GM10248 (cell line): ENCODE measurements around the gene PUS7.

Experiments used
- CTCF ChIA-PET: fragments of 300-600 bp; sonication (Branson Sonifier 250); formaldehyde crosslinking; extraction: SDS; loops from one replicate; lab custom pipeline; 2021; ENCODE audit warnings: antibody characterized with exemption; lab: Yijun Ruan, JAX
- POLR2A ChIA-PET: fragments of 350-650 bp; sonication (Branson Sonifier 250); formaldehyde crosslinking; extraction: SDS; loops from one replicate; lab custom pipeline; 2020; ENCODE audit warnings: antibody characterized with exemption; lab: Yijun Ruan, JAX
- DNase-seq: peaks from one replicate; pipeline ENCODE4 v3.0.0; 2012; ENCODE audit errors: extremely low spot score
- CTCF ChIP-seq: IDR thresholded peaks from 2 replicates; pipeline ENCODE4 v1.5.1; 2012; ENCODE audit warnings: mild to moderate bottlenecking, low read depth; ENCODE audit errors: extremely low read depth, missing control alignments, control extremely low read depth

PUS7 gene

GRCh38 chr7:105480931-105481330 lies 41.1 kb downstream of the PUS7 start:
- TF ChIP-seq CTCF: no peak
- CTCF ChIA-PET: interaction anchor here (1.6 kb wide), 1 partner anchor 13 kb away, joined by 5 read pairs; no protein-coding TSS in a partner anchor
- DNase-seq: no peak
- POLR2A ChIA-PET: no interaction called here

DNA sequence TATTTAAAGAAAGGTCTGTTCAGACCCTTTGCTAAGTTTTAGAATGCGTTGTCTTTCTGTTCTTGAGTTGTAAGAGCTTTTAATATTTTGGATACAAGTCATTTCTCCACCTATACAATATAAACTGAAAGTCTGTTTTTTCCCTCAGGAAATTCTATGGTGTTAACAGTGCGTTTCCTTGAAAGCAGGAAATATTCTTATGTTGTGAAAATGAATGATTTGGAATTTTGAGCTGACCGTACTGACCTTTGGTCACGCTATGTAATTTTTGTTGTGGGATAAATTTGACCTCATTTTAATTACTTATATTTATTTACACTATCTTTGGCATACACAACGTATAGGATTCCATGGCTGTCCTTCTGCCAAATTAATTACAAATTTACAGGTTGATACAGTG lies 43.5 kb downstream of the PUS7 start:
- no peak for TF ChIP-seq CTCF
- no peak for DNase-seq
- ChIA-PET CTCF (interaction anchor here (1.0 to 1.7 kb wide), 2 partner anchors 18 to 79 kb away, joined by 3 to 6 read pairs; no protein-coding TSS in a partner anchor), POLR2A (no interaction called here)

- POLR2A ChIA-PET: no interaction called here
- DNase-seq: no peak
- CTCF ChIA-PET: interaction anchor here (1.7 kb wide), 1 partner anchor 17 kb away, joined by 6 read pairs; no protein-coding TSS in a partner anchor
- no peak for TF ChIP-seq CTCF
Observed at GRCh38 chr7:105477908-105478307, 44.2 kb downstream of the PUS7 start.

DNA sequence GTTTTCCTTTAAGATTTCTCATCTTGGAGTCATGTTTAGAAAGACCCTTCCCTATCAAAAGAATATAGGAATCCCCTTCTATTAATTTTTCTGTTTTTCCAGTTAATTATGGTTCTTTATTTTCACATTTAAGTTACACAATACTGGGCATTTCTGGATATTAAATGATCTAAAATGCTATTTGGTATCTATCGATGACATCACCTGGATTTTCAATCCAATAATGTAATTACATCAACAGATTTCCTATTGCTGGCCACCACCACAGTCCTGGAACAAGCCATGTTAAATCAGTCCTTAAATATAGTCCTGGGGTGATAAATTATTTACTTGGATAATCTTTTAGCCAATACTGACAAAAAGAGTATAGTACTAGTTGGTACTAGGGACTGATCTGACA lies 48.0 kb downstream of the PUS7 start:
- ChIA-PET POLR2A (no interaction called here), CTCF (no interaction called here)
- no peak for DNase-seq
- no peak for TF ChIP-seq CTCF

- no peak for DNase-seq
- ChIA-PET CTCF (interaction anchor here (1.3 kb wide), 1 partner anchor 18 kb away, joined by 4 read pairs; no protein-coding TSS in a partner anchor), POLR2A (interaction anchor here (0.6 kb wide), 1 partner anchor 122 kb away, joined by 3 read pairs; no protein-coding TSS in a partner anchor)
- TF ChIP-seq CTCF: no peak
Observed at GRCh38 chr7:105473163-105473562, 48.9 kb downstream of the PUS7 start.

DNA sequence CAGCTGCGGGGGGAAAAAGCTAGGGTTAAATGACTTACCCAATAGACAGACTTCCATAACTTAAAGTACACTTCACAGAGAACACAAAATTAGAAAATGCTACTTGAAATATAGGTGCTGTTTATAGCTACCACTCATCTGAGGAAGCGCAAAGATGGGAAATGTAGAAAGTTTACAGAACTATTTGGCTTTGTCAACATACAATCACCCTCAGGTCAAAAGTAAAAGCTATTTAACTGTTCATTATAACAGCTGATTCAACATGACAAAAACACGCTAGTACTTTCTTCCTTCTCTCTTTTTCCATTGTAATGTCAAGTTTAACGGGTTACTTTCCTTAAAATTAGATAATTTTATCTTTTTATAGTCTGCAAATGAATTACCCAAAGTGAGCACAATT lies 51.2 kb downstream of the PUS7 start:
- DNase-seq: no peak
- POLR2A ChIA-PET: no interaction called here
- CTCF ChIA-PET: no interaction called here
- no peak for TF ChIP-seq CTCF

DNA sequence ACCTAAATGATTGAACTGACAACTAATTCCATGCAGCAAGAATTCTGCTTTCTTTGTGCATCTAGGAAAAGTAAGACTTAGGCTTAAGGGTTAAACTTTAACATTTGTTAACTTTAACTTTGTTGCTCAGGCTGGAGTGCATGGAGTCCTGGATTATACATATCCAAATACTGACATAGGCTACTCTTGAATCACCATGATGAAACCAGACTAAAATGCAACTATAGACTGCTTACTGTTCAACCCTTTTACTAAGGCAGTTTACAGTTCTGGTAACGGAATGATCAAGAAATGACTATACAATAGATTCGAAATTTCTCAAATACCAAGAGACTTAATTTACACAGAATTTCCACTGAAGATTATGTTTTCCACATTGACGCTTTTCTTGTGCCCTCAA lies 52.0 kb downstream of the PUS7 start:
- no peak for DNase-seq
- ChIA-PET POLR2A (no interaction called here), CTCF (no interaction called here)
- no peak for TF ChIP-seq CTCF
